Stimulated activated CD8-positive, alpha-beta memory T cell treated with anti-CD3 and anti-CD28 coated beads, Interleukin-12 subunit alpha, Interleukin-12 subunit beta, amount 100 ng/mL, for 24 hours (primary cell): ENCODE measurements around the gene HDAC1.
"Not testable (repeated sequence)": the region's sequence is repeated elsewhere in the genome, so short reads cannot be mapped to it uniquely, and the experiment has no call there.

Experiments
- DNase-seq: peaks from one replicate; pipeline ENCODE4 v3.0.0-alpha.2; 2020; ENCODE audit errors: extremely low read depth

Gene HDAC1

DNA sequence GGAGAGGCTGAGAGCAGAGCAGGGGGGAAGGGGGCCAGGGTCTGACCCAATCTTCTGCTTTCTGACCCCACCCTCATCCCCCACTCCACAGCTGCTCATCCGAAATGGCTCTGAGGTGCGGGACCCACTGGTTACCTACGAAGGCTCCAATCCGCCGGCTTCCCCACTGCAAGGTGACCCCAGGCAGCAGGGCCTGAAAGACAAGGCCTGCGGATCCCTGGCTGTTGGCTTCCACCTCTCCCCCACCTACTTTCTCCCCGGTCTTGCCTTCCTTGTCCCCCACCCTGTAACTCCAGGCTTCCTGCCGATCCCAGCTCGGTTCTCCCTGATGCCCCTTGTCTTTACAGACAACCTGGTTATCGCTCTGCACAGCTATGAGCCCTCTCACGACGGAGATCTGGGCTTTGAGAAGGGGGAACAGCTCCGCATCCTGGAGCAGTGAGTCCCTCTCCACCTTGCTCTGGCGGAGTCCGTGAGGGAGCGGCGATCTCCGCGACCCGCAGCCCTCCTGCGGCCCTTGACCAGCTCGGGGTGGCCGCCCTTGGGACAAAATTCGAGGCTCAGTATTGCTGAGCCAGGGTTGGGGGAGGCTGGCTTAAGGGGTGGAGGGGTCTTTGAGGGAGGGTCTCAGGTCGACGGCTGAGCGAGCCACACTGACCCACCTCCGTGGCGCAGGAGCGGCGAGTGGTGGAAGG is 17.1 kb upstream of the HDAC1 start:
- DNase-seq = no peak

DNA sequence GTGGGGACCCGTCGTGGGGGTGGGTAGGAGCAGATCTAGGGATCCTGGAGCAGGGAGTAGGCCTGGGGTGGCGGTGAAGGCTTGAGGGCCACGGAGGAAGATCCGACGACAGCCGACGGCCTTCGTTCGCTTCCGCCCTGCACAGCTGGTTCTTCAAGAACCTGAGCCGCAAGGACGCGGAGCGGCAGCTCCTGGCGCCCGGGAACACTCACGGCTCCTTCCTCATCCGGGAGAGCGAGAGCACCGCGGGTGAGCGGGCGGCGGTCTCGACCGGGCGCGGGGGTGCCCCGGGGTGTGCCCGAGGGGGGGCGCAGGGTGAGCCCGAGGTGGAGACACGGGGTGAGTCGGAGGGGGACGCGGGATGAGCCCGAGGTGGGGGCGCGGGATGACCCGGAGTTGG is 16.5 kb upstream of the HDAC1 start:
- no peak for DNase-seq

DNA sequence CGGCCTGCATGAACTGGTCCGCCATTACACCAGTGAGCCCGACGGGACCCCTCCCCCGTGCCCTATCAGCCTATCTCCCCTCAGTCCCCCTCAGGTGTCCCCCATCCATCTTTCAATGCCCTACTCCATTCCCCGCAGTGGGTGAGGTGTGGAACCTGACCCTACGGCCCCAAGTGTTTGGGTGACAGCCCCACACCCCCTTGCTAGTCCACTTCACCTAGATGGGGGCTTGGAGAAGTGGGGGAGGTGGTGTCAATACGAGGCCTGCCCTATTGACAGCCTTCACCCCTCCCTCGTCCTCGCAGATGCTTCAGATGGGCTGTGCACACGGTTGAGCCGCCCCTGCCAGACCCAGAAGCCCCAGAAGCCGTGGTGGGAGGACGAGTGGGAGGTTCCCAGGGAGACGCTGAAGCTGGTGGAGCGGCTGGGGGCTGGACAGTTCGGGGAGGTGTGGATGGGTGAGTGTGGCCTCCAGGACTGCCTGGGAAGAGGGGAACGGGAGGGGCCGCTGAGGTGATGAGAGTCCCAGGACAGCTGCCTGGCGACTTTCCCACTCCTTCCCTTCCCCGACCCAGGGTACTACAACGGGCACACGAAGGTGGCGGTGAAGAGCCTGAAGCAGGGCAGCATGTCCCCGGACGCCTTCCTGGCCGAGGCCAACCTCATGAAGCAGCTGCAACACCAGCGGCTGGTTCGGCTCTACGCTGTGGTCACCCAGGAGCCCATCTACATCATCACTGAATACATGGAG is 15.7 kb upstream of the HDAC1 start:
- DNase-seq = no peak

DNA sequence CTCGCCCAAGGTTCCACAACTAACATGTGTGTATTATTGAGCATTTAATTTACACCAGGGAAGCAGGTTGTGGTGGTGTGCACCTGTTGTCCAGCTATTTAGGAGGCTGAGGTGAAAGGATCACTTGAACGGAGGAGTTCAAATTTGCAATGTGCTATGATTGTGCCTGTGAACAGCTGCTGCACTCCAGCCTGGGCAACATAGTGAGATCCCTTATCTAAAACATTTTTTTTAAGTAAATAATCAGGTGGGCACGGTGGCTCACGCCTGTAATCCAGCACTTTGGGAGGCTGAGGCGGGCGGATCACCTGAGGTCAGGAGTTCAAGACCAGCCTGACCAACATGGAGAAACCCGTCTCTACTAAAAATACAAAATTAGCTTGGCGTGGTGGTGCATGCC is 7.1 kb upstream of the HDAC1 start:
- not testable (repeated sequence) for DNase-seq

DNA sequence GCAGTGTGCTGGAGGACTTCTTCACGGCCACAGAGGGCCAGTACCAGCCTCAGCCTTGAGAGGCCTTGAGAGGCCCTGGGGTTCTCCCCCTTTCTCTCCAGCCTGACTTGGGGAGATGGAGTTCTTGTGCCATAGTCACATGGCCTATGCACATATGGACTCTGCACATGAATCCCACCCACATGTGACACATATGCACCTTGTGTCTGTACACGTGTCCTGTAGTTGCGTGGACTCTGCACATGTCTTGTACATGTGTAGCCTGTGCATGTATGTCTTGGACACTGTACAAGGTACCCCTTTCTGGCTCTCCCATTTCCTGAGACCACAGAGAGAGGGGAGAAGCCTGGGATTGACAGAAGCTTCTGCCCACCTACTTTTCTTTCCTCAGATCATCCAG is 6.2 kb upstream of the HDAC1 start:
- no peak for DNase-seq

DNA sequence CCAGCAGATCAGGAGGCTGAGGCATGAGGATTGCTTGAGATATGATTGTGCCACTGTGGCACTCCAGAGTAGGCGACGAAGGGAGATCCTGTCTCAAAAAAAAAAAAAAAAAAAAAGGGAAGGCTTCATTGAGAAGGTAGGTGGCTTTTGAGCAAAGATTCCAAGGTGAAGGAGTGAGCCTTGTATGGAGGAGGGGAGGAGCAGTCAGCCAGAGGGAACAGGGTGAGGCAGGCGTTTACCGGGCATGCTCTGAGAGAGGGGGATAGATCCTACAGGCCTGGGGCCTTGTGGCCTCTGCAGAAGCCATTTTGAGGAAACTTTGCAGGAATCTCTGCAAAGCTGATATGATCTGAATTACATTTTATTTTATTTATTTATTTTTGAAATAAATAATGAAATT is 5.1 kb upstream of the HDAC1 start:
- no peak for DNase-seq

DNA sequence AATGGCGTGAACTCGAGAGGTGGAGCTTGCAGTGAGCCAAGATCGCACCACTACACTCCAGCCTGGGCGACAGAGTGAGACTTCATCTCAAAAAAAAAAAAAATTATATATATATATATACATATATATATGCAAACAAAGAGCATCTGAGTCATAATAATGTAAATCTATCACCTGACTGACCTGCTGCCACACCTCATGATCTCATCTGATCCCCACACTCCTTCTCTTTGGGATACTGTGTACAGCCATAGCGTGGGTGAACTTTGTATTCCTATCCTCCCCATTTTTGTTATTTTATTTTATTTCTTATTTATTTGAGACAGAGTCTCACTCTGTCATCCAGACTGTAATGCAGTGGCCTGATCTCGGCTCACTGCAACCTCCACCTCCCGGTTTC is 2.6 kb upstream of the HDAC1 start:
- no peak for DNase-seq

DNA sequence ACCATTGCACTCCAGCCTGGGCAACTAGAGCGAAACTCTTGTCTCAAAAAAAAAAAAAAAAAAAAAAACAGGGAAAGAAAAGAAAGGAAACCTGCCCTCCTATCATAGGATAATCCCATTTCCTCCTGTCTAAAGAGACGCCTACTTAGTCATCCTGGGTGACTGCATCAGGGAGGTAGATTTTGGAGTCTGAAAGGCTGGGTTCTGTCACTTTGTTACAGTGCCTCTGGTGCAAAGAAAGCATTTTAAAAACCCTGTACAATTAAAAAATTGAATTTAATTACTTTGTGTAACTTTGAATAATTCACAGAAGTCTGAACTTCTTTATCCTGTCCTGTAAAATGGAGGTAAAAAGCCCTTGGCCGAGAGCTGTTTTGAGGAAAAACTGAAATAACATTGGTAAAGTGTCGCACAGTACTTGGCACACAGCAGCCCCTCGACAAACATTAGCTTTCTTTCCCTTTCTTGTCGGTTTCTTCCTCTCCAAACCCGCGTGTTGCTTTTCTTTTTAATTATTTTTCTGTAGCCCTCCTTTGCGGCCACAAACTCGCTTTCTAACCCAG is 657 bp upstream of the HDAC1 start:
- no peak for DNase-seq

DNA sequence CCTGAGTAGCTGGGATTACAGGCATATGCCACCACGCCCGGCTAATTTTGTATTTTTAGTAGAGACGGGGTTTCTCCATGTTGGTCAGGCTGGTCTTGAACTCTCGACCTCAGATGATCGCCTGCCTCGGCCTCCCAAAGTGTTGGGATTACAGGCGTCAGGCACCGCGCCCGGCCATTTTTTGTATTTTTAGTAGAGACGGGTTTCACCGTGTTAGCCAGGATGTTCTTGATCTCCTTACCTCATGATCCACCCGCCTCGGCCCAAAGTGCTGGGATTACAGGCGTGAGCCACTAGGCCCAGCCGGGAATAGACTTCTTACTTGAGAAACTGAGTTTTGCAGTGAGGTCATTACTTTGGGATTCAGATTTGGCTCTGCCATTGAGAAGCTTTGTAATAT is 6.3 kb downstream of the HDAC1 start:
- DNase-seq = not testable (repeated sequence)

DNA sequence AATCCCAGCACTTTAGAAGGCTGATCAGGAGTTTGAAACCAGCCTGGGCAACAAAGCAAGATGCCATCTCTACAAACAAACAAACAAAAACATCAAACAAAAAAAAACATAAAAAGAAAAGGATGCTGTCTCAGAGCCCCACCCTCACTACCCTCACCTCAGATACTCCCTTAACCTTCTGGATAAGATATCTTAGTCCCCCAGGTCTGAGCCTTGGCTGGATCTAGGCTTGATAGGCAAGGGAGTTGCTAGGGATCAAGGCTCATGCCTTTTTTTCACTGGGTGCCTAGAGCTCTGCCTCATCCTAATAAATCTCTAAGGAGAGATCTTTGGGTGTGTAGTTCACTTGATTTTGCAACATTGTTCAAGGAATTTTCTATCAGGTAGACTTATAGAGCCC is 7.4 kb downstream of the HDAC1 start:
- DNase-seq = no peak

DNA sequence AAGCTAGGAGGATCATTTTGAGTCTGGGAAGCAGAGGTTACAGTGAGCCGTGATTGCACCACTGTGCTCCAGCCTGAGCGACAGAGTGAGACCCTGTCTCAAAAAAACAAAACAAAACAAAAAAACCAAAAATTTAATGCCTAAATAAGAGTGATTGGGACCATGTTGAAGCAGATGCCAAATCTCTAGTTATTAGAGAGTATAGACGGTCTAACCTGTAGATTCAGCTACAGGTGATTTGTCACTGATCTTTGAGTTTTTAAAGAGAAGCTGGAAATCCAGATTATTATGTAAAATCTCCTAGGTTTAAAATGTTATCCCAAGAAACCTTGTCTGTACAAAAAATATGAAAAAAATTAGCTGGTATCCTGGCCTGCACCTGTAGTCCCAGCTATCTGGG is 11.5 kb downstream of the HDAC1 start:
- no peak for DNase-seq

DNA sequence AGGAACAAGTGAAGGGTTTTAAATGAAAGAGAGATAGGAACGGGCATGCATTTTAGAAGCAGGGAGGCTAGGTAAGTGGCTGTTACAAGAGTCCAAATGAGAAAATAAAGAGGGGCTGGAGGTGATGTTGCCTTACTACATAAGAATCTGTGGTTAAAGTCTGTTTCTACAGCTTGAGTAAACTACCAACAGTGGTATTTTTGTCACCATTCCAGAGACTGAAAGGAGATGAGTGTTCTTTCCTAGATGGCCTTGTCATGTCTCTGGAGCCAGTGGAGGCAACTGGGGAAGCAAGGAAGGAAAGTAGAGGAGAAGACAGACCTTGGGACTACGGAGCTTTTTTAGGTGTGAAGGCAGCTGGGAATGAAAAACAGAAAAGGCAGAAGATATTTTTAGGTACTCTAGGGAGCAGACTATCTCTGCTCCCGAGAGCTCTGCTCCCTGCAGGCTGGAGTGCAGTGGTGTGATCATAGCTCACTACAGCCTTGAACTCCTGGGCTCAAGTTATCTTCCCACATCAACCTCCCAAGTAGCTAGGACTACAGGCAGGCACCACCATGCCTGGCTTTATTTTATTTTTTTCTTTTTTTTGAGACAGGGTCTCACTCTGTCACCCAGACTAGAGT is 12.2 kb downstream of the HDAC1 start:
- no peak for DNase-seq

DNA sequence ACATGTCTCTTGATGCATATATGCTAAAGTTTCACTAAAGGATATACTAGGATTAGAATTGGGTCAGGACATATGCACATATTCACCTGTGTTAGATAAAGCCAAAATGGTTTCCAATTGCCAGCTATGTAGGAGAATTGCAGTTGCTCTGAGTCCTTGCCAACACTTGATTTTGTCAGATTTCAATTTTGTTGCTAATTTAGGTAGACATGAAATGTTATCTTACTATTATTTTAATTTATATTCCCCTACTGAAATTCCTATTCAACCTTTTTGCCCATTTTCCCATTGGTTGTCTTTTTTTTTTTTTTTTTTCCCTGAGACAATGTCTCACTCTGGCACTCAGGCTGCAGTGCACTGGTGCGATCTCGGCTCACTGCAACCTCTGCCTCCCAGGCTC is 13.4 kb downstream of the HDAC1 start:
- no peak for DNase-seq

DNA sequence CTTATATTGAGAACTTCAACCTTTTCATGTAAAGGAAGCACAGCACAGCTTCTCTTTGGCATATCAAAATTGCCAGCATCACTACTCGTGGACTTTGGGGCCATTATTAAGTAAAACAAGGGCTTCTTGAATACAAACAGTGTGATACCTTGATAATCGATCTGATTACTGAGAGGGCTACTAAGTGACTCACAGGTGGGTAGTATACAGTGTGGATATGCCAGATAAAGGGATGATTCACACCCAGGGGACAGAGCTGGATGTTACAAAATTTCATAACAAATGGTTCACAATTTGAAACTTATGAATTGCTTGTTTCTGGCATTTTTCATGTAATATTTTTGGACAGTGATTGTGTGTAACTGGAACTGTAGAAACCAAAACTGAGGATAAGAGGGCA is 15.4 kb downstream of the HDAC1 start:
- no peak for DNase-seq

DNA sequence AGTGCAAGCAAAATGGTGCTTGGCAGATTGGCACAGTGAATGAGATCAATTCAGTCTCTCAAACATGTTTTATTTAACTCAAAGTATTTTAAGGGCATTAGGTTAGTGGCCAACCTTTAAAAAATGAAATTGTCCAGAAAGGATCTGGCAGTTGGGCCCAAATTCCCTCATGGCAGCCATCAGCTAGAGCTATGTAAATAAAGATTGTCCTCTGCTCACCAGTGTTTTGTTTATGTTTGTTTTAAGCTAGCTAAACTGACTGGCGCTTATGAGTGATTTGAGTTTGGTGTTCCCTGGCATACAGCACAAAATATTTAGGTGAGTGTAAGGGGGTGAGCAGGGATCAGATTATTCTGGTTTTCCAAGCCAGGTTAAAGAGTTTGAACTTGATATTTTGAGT is 18.1 kb downstream of the HDAC1 start:
- DNase-seq = no peak

DNA sequence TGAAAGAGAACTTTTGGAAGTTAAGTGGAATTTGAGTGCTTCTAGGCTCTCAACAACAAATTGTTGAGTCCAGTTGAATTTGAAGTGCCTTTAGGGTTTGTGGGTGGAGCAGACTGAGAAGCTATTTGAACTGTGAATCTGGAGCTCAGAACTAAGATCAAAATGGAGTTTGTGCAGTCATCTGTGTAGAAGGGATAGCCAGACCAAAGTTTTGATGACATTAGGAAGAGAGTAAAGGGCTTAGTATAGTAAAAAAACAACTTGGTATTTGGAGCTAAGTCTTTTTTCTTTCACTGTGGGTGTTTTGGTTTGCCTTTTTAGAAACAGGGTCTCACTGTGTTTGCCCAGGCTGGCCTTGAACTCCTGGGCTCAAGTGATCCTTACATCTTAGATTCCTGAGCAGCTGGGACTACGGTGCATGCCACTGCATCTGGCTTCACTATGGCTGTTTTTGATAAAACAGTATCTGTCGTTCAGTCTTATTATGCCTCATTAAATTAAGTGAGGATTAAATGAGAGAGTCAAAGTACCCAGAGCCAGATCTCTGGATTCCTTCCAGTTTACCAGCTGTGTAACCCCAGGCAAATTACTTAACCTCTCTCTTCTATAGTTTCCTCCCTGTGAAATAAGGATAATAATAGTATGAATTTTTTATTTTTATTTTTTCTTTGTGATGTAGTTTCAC is 20.0 kb downstream of the HDAC1 start:
- no peak for DNase-seq

DNA sequence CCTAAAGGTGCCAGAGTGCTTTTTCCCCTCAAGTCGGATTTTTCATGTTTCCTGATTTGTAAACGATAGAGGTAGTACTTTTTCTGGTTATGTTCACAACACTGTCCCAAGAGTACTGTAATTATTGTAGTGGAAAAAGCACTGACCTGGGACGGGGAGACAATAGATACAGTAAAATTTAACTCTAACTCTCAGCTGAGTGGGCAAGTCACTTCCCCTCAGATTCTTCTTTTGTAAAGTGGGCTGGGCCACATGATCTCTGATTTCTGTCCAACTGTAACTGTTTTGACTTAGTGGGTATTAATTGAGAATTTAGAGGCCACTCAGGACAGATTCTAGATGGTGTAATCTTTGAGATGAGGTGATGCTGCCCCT is 25.0 kb downstream of the HDAC1 start:
- DNase-seq = no peak

DNA sequence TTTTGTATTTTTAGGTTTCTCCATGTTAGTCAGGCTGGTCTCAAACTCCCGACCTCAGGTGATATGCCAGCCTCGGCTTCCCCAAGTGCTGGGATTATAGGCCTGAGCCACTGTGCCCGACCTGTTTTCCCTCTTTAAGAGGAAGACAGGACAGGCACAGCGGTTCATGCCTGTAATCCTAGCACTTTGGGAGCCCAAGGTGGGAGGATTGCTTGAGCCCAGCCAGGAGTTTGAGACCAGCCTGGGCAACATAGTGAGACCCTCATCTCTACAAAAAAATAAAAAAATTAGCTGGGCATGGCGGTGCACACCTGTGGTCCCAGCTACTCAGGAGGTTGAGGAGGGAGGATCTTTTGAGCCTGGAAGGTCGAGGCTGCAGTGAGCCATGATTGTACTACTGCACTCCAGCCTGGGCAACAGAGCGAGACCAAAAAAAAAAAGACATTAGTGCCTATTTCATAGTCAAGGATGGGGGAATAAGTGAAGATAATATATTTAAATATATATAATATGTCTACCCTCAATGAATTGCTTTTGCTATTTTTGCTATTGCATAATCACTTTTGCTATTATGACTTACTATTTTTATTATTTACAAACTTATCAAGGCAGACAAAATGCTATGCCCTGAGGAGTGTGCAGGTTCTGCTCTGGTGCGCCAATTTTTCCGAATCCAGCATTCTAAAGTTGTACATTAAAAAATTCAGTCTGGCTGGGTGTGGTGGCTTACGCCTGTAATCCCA is 26.4 kb downstream of the HDAC1 start:
- no peak for DNase-seq

DNA sequence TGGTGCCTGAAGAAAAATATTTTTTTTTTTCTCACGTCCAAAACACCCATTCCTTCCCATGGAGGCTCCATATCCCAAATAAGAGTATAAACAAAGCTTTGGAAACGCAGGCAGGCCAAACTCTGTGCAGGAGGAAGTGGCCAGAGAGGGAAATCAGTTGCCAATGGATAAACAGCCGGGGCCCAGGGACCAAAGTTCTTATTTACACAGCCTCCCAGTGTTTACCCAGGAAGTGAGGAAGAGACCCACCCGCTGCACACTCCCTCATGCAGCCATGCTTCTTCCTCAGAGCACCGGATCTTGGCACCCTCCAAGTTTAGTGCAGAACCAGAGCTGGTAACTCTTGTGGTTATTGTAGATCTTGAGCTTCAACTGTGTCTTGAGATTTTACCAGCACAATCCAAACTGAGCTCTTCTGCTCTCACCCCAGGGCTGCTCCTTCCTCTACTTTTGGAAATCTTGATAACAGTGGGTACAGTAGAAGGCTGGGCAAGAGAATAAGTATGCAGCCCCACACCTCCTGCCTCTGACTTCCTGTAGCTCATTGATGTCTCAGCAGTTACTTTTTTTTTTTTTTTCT is 29.9 kb downstream of the HDAC1 start:
- no peak for DNase-seq

DNA sequence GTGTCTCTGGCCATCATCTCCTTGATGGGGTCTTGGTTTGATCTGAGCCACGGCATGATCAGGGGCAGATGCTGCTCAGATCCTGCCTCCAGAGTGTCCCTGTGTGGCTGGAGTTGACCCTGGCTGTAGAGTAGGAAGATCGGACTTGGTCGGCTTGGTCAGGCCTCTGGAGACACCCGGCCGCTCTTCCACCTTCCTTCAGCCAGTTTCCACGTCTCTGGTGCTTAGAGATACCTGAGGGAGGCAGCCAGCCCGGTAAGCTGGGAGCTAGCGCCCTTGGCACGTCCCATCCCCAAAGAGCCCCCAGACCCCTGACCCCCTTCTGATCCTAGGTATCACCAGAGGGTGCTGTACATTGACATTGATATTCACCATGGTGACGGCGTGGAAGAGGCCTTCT is 35.3 kb downstream of the HDAC1 start:
- DNase-seq = no peak

DNA sequence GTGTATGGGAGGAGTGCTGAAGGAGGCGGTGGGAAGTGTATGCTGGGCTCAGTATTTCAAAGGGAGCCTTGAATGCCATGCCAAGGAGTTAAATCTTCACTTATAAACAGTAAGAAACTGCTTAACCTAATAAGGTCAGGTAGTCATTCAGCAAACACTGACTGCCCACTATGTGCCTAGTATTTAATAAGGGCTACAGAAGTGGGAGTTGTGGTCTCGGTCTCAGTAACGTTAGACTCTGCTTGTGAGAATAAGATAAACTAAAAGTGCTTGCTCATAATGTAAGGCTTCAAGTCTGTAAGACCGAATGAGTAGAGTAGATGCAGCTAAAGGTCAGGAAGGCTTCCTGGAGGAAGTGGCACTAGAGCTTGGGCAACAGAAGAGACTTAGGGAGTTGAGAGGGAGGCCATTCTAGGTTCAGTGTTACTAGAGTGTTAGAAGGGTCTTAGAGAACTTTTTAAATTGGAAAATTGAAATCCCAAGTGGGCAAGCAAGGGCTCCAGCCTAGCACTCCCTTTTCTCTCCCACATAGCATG is 38.1 kb downstream of the HDAC1 start:
- no peak for DNase-seq
